Mammary epithelial cell (primary cell): ENCODE results near the gene GOLGA6L10.
"Not testable (repeated sequence)": the region's sequence is repeated elsewhere in the genome, so short reads cannot be mapped to it uniquely, and the experiment has no call there.

Source experiments
- CTCF ChIP-seq, 2 donors: IDR thresholded peaks in 1 of 2; conservative IDR thresholded peaks in 1 of 2; 2 replicates each; pipeline ENCODE4 v1.5.1; 2011 to 2012; ENCODE audit warnings: inconsistent platforms in 2 of 2, low read length in 2 of 2, mild to moderate bottlenecking in 2 of 2, control low read depth in 1 of 2, low read depth in 1 of 2; ENCODE audit not compliant: insufficient read depth in 1 of 2; ENCODE audit errors: extremely low read depth in 1 of 2
- EZH2 ChIP-seq: IDR thresholded peaks from 2 replicates; pipeline ENCODE4 v1.6.1; 2012; ENCODE audit warnings: low read length, inconsistent platforms, borderline replicate concordance

GRCh38 chr15:82319522-82320278 is 29.6 kb downstream of the GOLGA6L10 start:
- TF ChIP-seq CTCF (conservative IDR thresholded peaks at IDR 0.05 in 1 of 2, IDR thresholded peaks at IDR 0.05 in 1 of 2; ENCODE audit: extremely low read depth in 1 of 2, insufficient read depth in 1 of 2, low read depth in 1 of 2, low read length in 2 of 2); EZH2: not testable (repeated sequence)
